IPS-18c (cell line): ENCODE data around the gene TWNK.

Experiments used
- H3K4me3 ChIP-seq: 2 replicates; pipeline ENCODE4 v1.7.0; 2013; ENCODE audit warnings: low read depth, mild to moderate bottlenecking, low read length, moderate library complexity; ENCODE audit not compliant: insufficient read depth
- H3K9me3 ChIP-seq: one replicate; pipeline ENCODE4 v1.6.1; 2013; ENCODE audit warnings: mild to moderate bottlenecking, low read length, moderate library complexity; ENCODE audit not compliant: control insufficient read depth, insufficient read depth

Gene TWNK

GRCh38 chr10:100985336-100985735 lies 2.0 kb upstream of the TWNK start:
- Histone ChIP-seq H3K4me3 (no peak overlapping the region), H3K9me3 (no peaks in the 10 kb centered on the region)

DNA sequence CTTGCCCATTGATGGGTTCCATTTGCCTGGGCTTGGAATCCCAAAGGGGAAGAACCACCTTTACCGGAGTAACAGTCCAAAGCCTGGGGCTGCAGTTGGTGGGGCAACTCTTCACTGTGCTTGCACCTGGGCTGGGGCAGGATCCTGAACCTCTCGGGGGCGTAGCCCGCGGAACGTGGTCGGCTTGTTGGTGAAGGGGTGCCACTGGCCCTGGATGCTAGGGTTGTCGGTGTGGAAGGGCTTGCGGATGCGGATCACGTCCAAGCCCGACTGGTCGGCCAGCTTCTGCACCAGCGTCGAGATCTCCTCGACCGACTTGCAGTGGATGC lies 756 bp upstream of the TWNK start:
- peak overlapping the region; percentile 92 for H3K4me3 ChIP-seq
- H3K9me3 ChIP-seq = no peaks in the 10 kb centered on the region

DNA sequence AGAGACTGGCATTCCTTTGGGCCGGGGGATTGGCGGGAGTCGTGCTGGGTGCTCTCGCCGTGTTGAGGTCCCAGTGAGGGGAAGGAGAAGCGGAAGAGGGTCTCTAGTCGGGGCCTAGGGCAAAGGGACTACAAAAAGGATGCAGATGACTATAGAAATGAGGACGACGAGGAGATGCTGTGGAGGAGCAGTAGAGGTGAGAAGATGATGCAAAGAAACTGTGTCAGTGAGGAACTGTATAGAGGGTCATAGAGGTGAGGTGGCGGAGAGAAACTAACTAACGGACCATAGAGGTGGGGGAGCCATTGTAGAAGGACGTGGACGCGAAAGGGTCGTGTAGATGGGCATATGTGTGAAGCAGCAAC lies 324 bp downstream of the TWNK start:
- H3K9me3 ChIP-seq = no peaks in the 10 kb centered on the region
- H3K4me3 ChIP-seq = peak overlapping the region; percentile 92

DNA sequence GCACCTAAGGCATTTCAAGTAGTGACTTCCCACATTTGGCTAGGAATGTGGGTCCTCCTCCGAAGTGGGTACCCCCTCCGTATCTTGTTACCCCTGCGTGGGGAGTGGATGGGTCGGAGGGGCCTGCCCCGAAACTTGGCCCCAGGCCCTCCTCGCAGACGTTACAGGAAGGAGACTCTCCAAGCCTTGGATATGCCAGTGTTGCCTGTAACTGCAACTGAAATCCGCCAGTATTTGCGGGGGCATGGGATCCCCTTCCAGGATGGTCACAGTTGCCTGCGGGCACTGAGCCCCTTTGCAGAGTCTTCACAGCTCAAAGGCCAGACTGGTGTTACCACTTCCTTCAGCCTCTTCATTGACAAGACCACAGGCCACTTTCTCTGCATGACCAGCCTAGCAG lies 823 bp downstream of the TWNK start:
- peak overlapping the region; percentile 92 for H3K4me3 ChIP-seq
- no peaks in the 10 kb centered on the region for H3K9me3 ChIP-seq

DNA sequence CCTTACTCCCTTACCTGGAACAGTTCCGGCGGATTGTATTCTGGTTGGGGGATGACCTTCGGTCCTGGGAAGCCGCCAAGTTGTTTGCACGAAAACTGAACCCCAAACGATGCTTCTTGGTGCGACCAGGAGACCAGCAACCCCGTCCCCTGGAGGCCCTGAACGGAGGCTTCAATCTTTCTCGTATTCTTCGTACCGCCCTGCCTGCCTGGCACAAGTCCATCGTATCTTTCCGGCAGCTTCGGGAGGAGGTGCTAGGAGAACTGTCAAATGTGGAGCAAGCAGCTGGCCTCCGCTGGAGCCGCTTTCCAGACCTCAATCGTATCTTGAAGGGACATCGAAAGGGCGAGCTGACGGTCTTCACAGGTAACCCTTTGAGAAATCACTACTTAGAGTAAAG lies 1.7 kb downstream of the TWNK start:
- Histone ChIP-seq H3K4me3 (no peak overlapping the region; the same call in 1 of the 2 replicates), H3K9me3 (no peaks in the 10 kb centered on the region)

GRCh38 chr10:100993986-100994708 lies 6.8 kb downstream of the TWNK start:
- Histone ChIP-seq H3K4me3 (no peak overlapping the region), H3K9me3 (no peaks in the 10 kb centered on the region)

GRCh38 chr10:100995181-100995580 lies 7.8 kb downstream of the TWNK start:
- H3K4me3 ChIP-seq = no peak overlapping the region
- H3K9me3 ChIP-seq = no peaks in the 10 kb centered on the region

GRCh38 chr10:100996678-100997359 lies 9.5 kb downstream of the TWNK start:
- peak overlapping the region; percentile 89 for H3K4me3 ChIP-seq
- no peaks in the 10 kb centered on the region for H3K9me3 ChIP-seq

- peak overlapping the region; percentile 89 for H3K4me3 ChIP-seq
- no peaks in the 10 kb centered on the region for H3K9me3 ChIP-seq
These were observed 10.2 kb downstream of the TWNK start for GRCh38 chr10:100997360-100998182.

DNA sequence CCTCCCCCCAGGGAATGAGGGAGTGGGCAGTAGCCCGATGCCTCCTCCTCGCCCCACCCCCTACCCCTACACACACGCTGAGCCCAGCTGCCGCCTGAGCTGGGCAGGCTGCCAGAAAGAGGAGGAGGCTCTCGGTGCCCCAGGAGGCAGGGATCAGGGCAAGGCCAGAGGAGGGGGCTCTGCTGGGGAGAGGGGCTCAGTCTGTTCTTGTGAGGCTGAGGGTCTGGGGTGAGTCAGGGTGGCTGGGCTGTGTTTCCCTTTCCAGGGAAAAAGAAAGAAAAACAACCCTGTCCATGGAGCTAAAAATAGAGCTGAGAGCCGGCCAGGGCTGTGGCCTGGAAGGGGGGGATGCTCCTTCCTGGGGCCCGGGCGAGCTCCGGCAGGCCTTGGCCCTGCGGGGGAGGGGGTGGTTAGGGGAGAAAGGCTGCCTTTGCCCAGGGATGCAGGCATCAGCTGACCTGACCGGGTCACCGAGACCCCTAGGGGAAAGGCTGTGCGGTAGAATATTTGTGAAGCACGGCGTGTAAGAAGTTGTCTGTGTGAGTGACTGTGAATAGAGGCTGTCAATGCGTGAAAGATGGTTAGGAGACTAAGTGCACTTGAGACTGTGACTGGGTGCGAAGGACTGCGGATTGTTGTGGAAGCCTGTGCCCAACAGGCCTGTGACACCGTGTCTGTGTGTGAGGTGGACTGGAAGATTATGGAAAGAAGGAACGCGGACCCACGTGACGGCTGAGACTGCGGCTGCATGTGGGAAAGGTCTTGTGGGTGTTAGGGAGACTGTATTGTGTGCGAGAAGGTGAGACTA lies 11.0 kb downstream of the TWNK start:
- Histone ChIP-seq H3K9me3 (no peaks in the 10 kb centered on the region), H3K4me3 (peak overlapping the region; percentile 89)

GRCh38 chr10:100998991-100999741 lies 11.8 kb downstream of the TWNK start:
- Histone ChIP-seq H3K9me3 (no peaks in the 10 kb centered on the region), H3K4me3 (peak overlapping the region; percentile 89)

DNA sequence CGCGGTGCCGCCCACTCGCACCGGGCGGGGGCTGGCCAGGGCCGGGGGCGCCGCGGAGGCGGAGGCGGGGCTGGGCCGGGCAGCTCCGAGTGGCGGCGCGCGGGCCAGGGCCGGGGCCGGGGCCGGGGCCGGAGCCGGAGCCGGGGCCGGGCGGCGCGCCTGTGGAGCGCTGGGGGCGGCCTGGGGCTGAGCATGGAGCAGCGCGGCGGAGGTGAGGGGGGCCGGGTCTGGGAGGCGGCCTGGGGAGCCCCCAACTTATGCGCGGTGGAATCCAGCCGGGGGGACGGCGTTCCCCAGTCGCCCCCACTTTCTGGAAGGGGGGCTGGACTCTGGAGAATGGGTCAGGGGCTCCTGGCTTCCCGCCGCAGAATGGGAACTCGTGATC lies 12.4 kb downstream of the TWNK start, which contains the start of gene LZTS2:
TSS of gene LZTS2 (plus strand) at position 67 of the 385 bp plus-strand sequence. CDS start 2,731 bp downstream, outside the sequence.
- H3K4me3 ChIP-seq = peak within 1 kb of the TSS; percentile 89
- no peaks in the 10 kb centered on the region for H3K9me3 ChIP-seq

- H3K9me3 ChIP-seq = no peaks in the 10 kb centered on the region
- peak overlapping the region; percentile 89 for H3K4me3 ChIP-seq
These were observed 13.0 kb downstream of the TWNK start for GRCh38 chr10:101000127-101000914.

DNA sequence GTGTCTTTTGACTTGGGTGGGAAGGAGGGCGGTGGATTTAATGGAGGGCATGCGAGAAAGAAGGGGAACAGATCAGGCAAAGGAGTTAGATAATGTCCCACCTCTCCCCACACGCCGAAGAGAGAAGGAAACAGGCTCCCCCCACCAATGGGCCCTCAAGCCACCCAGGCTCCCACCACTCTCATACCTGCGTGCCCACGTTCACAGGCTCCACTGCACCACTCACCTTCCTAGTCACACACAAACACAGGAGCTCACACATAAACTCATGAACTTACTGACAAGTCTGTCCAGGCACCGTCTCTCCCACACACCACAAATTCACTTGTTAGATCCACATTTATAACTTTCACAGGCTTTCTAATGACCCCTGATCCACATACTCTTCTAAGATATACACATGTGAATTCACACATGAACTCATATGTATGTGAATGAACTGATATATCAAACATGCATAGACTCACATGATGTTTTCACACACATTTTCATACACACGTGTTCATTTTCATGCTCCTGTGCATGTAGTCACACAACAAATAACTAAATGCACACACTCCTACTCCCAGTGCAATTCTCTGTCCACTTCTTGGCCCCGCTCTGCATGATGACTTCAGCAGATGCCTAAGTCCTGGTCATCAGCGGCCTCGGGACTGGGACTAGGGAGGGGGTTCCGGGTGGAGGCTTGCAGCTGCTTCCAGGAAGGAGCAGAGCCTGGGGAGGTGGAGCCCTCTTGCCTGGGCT lies 13.7 kb downstream of the TWNK start:
- no peak overlapping the region; the same call in 1 of the 2 replicates for H3K4me3 ChIP-seq

DNA sequence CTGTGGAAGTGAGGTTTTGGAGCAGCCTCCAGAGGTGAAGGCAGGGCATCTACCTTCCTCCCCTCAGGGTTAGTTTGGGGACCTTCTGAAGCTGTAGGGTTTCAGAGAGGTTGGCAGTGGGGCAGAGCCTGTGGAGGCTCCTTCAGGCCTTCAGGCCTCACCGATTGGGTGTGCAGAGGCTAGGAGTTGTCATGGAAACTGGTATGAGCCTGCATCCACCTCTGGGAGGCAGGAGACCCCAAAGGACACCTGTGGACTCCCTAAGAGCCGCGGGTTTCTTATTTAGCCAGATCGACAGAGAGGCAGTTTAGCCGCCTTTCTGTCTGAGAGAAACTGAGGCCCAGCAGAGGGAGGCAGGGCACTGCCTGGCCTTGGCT lies 14.3 kb downstream of the TWNK start:
- no peaks in the 10 kb centered on the region for H3K9me3 ChIP-seq
- no peak overlapping the region; the same call in 1 of the 2 replicates for H3K4me3 ChIP-seq

More for the DNA sequence above, 13.7 kb downstream of the TWNK start:
- H3K9me3 ChIP-seq = no peaks in the 10 kb centered on the region
